ENCODE data around the gene TMEM203.

The TMEM203 gene

GRCh38 chr9:137167747-137168572, 37.5 kb downstream of the TMEM203 start:
- no peak for TF ChIP-seq CTCF (IDR thresholded peaks at IDR 0.05; ENCODE audit: low read depth, low read length, missing control alignments)
- no peak for DNase-seq (ENCODE audit: low read depth)
- in situ Hi-C loops (cut with HindIII; ENCODE audit: low sequenced_read_pairs) = no loop called here
- no peak overlapping the region for H3K4me3 ChIP-seq (ENCODE audit: low read depth, low read length)

- in situ Hi-C loops (cut with HindIII; ENCODE audit: low sequenced_read_pairs) = no loop called here
- no peak for TF ChIP-seq CTCF (IDR thresholded peaks at IDR 0.05; ENCODE audit: low read depth, low read length, missing control alignments)
- DNase-seq (ENCODE audit: low read depth) = no peak
- H3K4me3 ChIP-seq (ENCODE audit: low read depth, low read length) = no peak overlapping the region
Measured at GRCh38 chr9:137167277-137167746, 38.1 kb downstream of the TMEM203 start.

- in situ Hi-C loops (cut with HindIII; ENCODE audit: low sequenced_read_pairs) = no loop called here
- DNase-seq (ENCODE audit: low read depth) = no peak
- no peak for TF ChIP-seq CTCF (IDR thresholded peaks at IDR 0.05; ENCODE audit: low read depth, low read length, missing control alignments)
- no peak overlapping the region for H3K4me3 ChIP-seq (ENCODE audit: low read depth, low read length)
Measured at GRCh38 chr9:137166380-137167229, 38.8 kb downstream of the TMEM203 start.

GRCh38 chr9:137165250-137165836, 40.1 kb downstream of the TMEM203 start:
- in situ Hi-C loops (cut with HindIII; ENCODE audit: low sequenced_read_pairs) = no loop called here
- no peak overlapping the region for H3K4me3 ChIP-seq (ENCODE audit: low read depth, low read length)
- no peak for TF ChIP-seq CTCF (IDR thresholded peaks at IDR 0.05; ENCODE audit: low read depth, low read length, missing control alignments)
- no peak for DNase-seq (ENCODE audit: low read depth)

- TF ChIP-seq CTCF (IDR thresholded peaks at IDR 0.05; ENCODE audit: low read depth, low read length, missing control alignments) = no peak
- H3K4me3 ChIP-seq (ENCODE audit: low read depth, low read length) = no peak overlapping the region
- DNase-seq (ENCODE audit: low read depth) = no peak
- in situ Hi-C loops (cut with HindIII; ENCODE audit: low sequenced_read_pairs) = no loop called here
Measured at GRCh38 chr9:137164370-137165249, 40.8 kb downstream of the TMEM203 start.

Measured in astrocyte of the cerebellum (primary cell).